Heart right ventricle (tissue), 16 donors: ENCODE results near the gene CATSPERB. TPM values are rescaled to one million over a fixed set of nuclear protein-coding genes. Genes with fewer than 3 reads are reported as not detected.
"Not testable (repeated sequence)": the region's sequence is repeated elsewhere in the genome, so short reads cannot be mapped to it uniquely, and the experiment has no call there.

ENCODE experiments used
- ATAC-seq, 8 donors: fragments of 200-7000 bp; cut with Tn5 transposase; one replicate each; pipeline ENCODE4 v1.9.1; 2020; ENCODE audit warnings: mild to moderate bottlenecking in 8 of 8, moderate library complexity in 8 of 8, moderate number of reproducible peaks in 1 of 8
- DNase-seq, 2 donors: peaks; one replicate each; pipeline ENCODE4 v3.0.0-alpha.2; 2020
- H3K27ac ChIP-seq, 10 donors: fragments of 200-600 bp; sonication (generic) in 2 of 10; one replicate each; pipeline versions ENCODE4 v1.5.0 to v1.8.0; 2020 to 2022; ENCODE audit warnings: mild to moderate bottlenecking in 3 of 10
- H3K27me3 ChIP-seq, 7 donors: fragments of 200-600 bp; one replicate each; pipeline ENCODE4 v1.8.0; 2021 to 2022; ENCODE audit warnings: mild to moderate bottlenecking in 2 of 7
- H3K36me3 ChIP-seq, 9 donors: fragments of 200-600 bp; sonication (generic) in 1 of 9; one replicate each; pipeline versions ENCODE4 v1.5.0 to v1.8.0; 2020 to 2022; ENCODE audit warnings: mild to moderate bottlenecking in 2 of 9
- H3K4me1 ChIP-seq, 9 donors: fragments of 200-600 bp; sonication (generic) in 1 of 9; one replicate each; pipeline versions ENCODE4 v1.5.0 to v1.8.0; 2020 to 2022; ENCODE audit warnings: mild to moderate bottlenecking in 4 of 9
- H3K4me3 ChIP-seq, 10 donors: fragments of 200-600 bp; sonication (generic) in 2 of 10; one replicate each; pipeline versions ENCODE4 v1.5.0 to v1.8.0; 2020 to 2022; ENCODE audit warnings: mild to moderate bottlenecking in 7 of 10, moderate library complexity in 2 of 10
- H3K9me3 ChIP-seq, 11 donors: fragments of 200-600 bp in 10 of 11; sonication (generic) in 2 of 11; one replicate each; pipeline versions ENCODE4 v1.5.0 to v1.8.0; 2013 to 2022; ENCODE audit warnings: mild to moderate bottlenecking in 2 of 11, control low read depth in 1 of 11, moderate library complexity in 1 of 11
- WGBS, 2 donors: extraction: QIAGEN DNeasy Blood & Tissue Kit; methylation state at CpG; one replicate each; pipeline ENCODE4 v1.1.7; 2013; ENCODE audit warnings: inconsistent platforms in 1 of 2; 5-methylcytosine and 5-hydroxymethylcytosine counted together
- intact Hi-C, 10 donors: fragments of 100-400 bp; cut with DNase I; formaldehyde crosslinking; loops; one replicate each; pipeline versions ENCODE4 v1.11.1 to v1.14.2; 2022
- polyA plus RNA-seq, 2 donors: library from polyadenylated mRNA; stranded (reverse); fragments of 200-250 nt; gene quantifications; one replicate each; pipeline ENCODE4 v1.2.3, GENCODE V29; 2013
- total RNA-seq, 10 donors: library from RNA; stranded (reverse); fragmentation: NEBNext Ultra II Directional in 3 of 10; extraction: Animal tissue kit (Norgen Biotek cat#: 25700) in 3 of 10; gene quantifications; one replicate each; pipeline versions ENCODE4 v1.2.1 to v1.2.4, GENCODE V29; 2021 to 2023
- TF ChIP-seq, protein P1 (sequence below), 9 donors: fragments of 200-600 bp; sonication (generic) in 2 of 9; IDR thresholded peaks; one replicate each; pipeline versions ENCODE4 v1.5.0 to v1.8.0; 2021 to 2022; ENCODE audit warnings: antibody characterized with exemption in 9 of 9, mild to moderate bottlenecking in 5 of 9, moderate library complexity in 1 of 9
- donor health status: Arrhythmogenic right ventricular cardiomyopathy.
- donor health status: ischemic (EF 13 %, LVEDD 7.1; RV severe dilation, severe dysfunction).
- donor health status: healthy with polysubstance abuse.
- donor health status: DM: no; HTN: yes; CAD: no.
- donor health status: DM: no; HTN: no; CAD: no.
- donor health status: ischemic (EF 25% LVEDD 6.9; RV normal size, moderate dysfunction).
- donor health status: ischemic (EF 25% LVEDD 5.7; RV mildly dilated, moderate dysfunction).
- donor health status: healthy.
- donor health status: DM: yes; HTN: yes; CAD: no.
- donor health status: Ischemic cardiomyopathy.
- donor health status: ischemic (EF 35%, LVEDD 5.7; RV mildly dilated, moderate dysfunction).
- donor health status: nonischemic (EF 11% LVEDD 7.7; RV severe dilation, severe dysfunction).
- donor health status: DM: yes; HTN: yes; CAD: no.
- donor health status: PGD.
- donor health status: ischemic (EF 29% LVEDD 5.4; RV normal size, mild dysfunction).
- donor health status: nonischemic (EF 23%, LVEDD 6.1; RV moderate dilation, normal function).

CATSPERB gene
- total and polyA plus RNA-seq, 12 donors: 0.10 to 1.5 (median 0.57) TPM; not detected in 1

DNA sequence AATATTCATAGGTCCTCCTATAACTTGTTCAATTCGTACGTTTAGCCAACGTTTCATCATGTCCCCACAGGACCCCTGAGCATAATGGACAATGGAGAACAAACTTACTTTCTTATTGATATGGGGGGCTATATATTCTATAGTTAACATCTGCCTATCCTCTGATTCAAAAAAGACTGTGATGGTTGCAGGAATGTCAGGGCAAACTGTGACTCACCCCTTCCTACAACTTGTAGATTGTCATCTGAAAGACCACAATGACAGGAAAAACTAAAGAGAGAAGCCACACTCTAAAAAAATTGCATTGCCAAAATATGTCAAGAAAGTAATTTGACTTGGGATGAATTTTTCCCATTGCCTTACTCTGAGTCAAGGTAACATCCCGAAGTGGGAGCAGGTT lies 50.8 kb downstream of the CATSPERB start:
- ATAC-seq (no peak), DNase-seq (no peak)
- Histone ChIP-seq H3K4me3 (no peak overlapping the region), H3K27me3 (no peaks in the 10 kb centered on the region), H3K36me3 (no peaks in the 10 kb centered on the region), H3K27ac (no peak overlapping the region), H3K4me1 (no peaks in the 10 kb centered on the region), H3K9me3 (peaks cover 0 to 11% (median 0%) of the 10 kb centered on the region in 11 donors)
- intact Hi-C loops: no loop called here
- WGBS, 2 donors: 80 to 85% methylated on average over 4 of the region's 4 CpGs
- TF ChIP-seq, protein P1, sequence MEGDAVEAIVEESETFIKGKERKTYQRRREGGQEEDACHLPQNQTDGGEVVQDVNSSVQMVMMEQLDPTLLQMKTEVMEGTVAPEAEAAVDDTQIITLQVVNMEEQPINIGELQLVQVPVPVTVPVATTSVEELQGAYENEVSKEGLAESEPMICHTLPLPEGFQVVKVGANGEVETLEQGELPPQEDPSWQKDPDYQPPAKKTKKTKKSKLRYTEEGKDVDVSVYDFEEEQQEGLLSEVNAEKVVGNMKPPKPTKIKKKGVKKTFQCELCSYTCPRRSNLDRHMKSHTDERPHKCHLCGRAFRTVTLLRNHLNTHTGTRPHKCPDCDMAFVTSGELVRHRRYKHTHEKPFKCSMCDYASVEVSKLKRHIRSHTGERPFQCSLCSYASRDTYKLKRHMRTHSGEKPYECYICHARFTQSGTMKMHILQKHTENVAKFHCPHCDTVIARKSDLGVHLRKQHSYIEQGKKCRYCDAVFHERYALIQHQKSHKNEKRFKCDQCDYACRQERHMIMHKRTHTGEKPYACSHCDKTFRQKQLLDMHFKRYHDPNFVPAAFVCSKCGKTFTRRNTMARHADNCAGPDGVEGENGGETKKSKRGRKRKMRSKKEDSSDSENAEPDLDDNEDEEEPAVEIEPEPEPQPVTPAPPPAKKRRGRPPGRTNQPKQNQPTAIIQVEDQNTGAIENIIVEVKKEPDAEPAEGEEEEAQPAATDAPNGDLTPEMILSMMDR (IDR thresholded peaks at IDR 0.05): no peak

DNA sequence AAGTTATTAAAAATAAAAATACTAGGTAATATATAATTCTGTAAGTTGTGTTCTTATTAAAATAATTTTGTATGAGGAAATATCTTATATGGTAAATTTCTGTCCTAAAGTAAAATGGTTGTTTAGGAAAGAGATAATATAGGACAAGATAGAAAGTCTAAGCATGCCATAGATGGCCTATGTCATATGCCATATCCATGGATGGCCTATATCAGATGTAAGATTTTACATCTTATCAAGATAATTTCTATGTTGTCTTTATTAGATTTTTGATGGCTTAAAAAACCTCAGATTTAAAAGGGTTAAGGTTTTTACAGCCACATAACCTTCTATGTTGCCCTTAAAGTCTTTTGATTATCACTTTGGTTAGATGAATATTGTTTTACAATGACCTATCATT lies 52.6 kb downstream of the CATSPERB start:
- ATAC-seq (no peak), DNase-seq (no peak)
- H3K27me3 ChIP-seq: no peaks in the 10 kb centered on the region
- H3K9me3 ChIP-seq: peaks cover 0 to 11% (median 0%) of the 10 kb centered on the region in 11 donors
- no peak overlapping the region for H3K27ac ChIP-seq
- no peaks in the 10 kb centered on the region for H3K4me1 ChIP-seq
- H3K4me3 ChIP-seq: no peak overlapping the region
- no peaks in the 10 kb centered on the region for H3K36me3 ChIP-seq
- intact Hi-C loops: no loop called here
- TF ChIP-seq, protein P1 (IDR thresholded peaks at IDR 0.05): no peak

DNA sequence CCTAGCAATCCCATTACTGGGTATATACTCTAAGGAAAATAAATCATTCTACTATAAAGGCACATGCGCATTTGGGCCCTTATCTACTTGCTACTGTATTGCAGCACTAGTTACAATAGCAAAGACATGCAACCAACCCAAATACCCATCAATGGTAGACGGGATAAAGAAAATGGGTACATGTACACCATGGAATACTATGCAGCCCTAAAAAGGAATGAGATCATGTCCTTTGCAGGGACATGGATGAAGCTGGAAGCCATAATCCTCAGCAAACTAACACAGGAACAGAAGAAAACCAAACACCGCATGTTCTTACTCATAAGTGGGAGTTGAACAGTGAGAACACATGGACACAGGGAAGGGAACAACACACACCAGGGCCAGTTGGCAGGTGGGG lies 54.2 kb downstream of the CATSPERB start:
- WGBS, 2 donors: 88 to 94% methylated on average over 3 of the region's 3 CpGs
- H3K36me3 ChIP-seq, intact Hi-C loops, H3K4me1 ChIP-seq, H3K27me3 ChIP-seq, H3K4me3 ChIP-seq, DNase-seq, ATAC-seq, H3K27ac ChIP-seq: not testable (repeated sequence)
- H3K9me3 ChIP-seq: peaks cover 0 to 11% (median 0%) of the 10 kb centered on the region in 11 donors

DNA sequence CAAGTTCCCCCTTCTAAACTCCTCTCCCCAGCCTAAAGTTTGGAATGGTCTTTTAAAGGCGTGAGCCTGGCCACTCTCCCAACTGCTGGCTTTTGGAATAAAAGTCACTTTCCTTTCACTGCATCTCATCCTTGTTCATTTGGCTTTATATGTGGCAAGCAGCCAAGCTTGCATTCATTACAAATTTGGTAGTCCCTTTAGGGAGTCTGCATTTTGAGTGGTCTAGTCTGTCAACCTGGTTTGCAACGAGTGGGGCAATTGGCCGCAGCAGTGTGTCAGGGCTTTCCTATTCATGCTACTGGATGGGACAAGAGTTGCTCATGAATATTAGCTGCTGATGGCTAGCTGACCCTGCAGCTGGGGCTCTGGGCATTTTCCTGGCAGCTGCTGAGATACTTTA lies 57.0 kb downstream of the CATSPERB start:
- TF ChIP-seq, protein P1 (IDR thresholded peaks at IDR 0.05): no peak
- no peak for DNase-seq
- intact Hi-C loops: no loop called here
- no peak for ATAC-seq
- Histone ChIP-seq H3K27ac (no peak overlapping the region), H3K4me3 (no peak overlapping the region), H3K27me3 (no peaks in the 10 kb centered on the region), H3K9me3 (peaks cover 0 to 11% (median 0%) of the 10 kb centered on the region in 11 donors), H3K4me1 (no peaks in the 10 kb centered on the region), H3K36me3 (no peaks in the 10 kb centered on the region)
- 68 to 69% methylated on average over 3 of the region's 3 CpGs for WGBS, 2 donors

DNA sequence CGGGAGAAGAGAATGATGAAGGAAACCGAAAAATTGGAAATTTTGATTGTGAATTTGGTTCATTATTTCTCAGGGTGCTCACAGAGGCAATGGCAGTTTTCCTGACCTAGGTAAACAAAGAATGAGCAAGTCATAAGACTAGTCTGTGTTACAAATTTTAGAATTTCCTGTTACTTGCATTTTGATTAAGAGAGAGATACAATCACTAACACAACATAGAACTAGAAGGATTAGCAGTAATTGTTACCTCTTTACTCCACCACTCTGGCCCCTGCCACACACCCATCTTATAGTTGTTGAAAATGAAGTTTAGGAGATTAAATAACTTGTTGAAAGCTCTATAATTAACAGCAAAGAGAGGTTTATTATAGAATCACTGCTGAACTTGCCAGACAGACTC lies 62.0 kb downstream of the CATSPERB start:
- Histone ChIP-seq H3K9me3 (peaks cover 0 to 3% (median 0%) of the 10 kb centered on the region in 11 donors), H3K36me3 (no peaks in the 10 kb centered on the region), H3K4me1 (peaks cover 0 to 3% (median 0%) of the 10 kb centered on the region in 9 donors), H3K4me3 (no peak overlapping the region), H3K27me3 (no peaks in the 10 kb centered on the region), H3K27ac (no peak overlapping the region)
- ATAC-seq: no peak
- DNase-seq: no peak
- intact Hi-C loops: no loop called here
- TF ChIP-seq, protein P1 (IDR thresholded peaks at IDR 0.05): no peak
- WGBS, 2 donors: 69 to 80% methylated on average over 2 of the region's 2 CpGs

DNA sequence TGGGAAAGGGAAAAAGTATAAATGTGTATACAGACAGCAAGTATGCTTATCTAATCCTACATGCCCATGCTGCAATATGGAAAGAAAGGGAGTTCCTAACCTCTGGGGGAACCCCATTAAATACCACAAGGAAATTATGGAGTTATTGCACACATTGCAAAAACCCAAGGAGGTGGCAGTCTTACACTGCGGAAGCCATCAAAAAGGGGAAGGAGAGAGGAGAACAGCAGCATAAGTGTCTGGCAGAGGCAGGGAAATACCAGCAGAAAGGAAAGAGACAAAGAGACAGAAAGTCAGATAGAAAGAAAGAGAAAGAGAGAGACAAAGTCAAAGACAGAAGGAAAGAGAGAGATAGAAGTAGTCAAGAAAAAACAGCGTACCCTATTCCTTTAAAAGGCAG lies 64.8 kb downstream of the CATSPERB start:
- H3K27me3 ChIP-seq, DNase-seq, ATAC-seq, H3K4me3 ChIP-seq, H3K36me3 ChIP-seq, H3K4me1 ChIP-seq, intact Hi-C loops, H3K27ac ChIP-seq, H3K9me3 ChIP-seq: not testable (repeated sequence)
- 90 to 94% methylated on average over 2 of the region's 2 CpGs for WGBS, 2 donors
